ENCODE data around the gene ARL5A. TPM values are rescaled to one million over a fixed set of nuclear protein-coding genes. Genes with fewer than 3 reads are reported as not detected.
A peak's percentile ranks its signal among the peaks of the same experiment; 100 is the strongest.
"Not testable (repeated sequence)": the region's sequence is repeated elsewhere in the genome, so short reads cannot be mapped to it uniquely, and the experiment has no call there.

The ARL5A gene
- total and polyA plus RNA-seq, 2 experiments from 2014 or later: 12.5 to 22.7 TPM

GRCh38 chr2:151795646-151796240 lies 32.5 kb downstream of the ARL5A start:
- Histone ChIP-seq H4K20me1 (ENCODE audit: insufficient read depth) (no peaks in the 10 kb centered on the region), H3K9me2 (ENCODE audit: insufficient read depth) (no peaks in the 10 kb centered on the region), H3K4me2 (ENCODE audit: unreplicated experiment) (peak overlapping the region; percentile 10), H3K4me3 (no peak overlapping the region), H3K27me3 (replicated peaks; ENCODE audit: insufficient read depth) (no peaks in the 10 kb centered on the region), H3K27ac (no peak overlapping the region), H3F3A (ENCODE audit: insufficient read depth) (peaks cover 13% of the 10 kb centered on the region; the same call in 1 of the 2 replicates), H3K9me3 (ENCODE audit: low read depth) (no peaks in the 10 kb centered on the region), H3K4me1 (ENCODE audit: insufficient read depth) (peaks cover 19% of the 10 kb centered on the region), H3K79me2 (ENCODE audit: insufficient read depth) (no peaks in the 10 kb centered on the region), H3K9ac (no peak overlapping the region), H3K36me3 (ENCODE audit: low read depth) (peaks cover 12% of the 10 kb centered on the region), H2AFZ (no peak overlapping the region)
- TF ChIP-seq EZH2phosphoT487 (IDR thresholded peaks at IDR 0.05; ENCODE audit: insufficient read depth, low read depth): no peak
- no peak for TF ChIP-seq EZH2 (IDR thresholded peaks at IDR 0.05; ENCODE audit: insufficient read depth, poor library complexity, severe bottlenecking)
- DNase-seq: peak; percentile 53
- in situ Hi-C loops (cut with MboI): no loop called here
- WGBS, 2 experiments (ENCODE audit: low coverage in 1 of 2, low lambda C conversion rate in 2 of 2, missing lambda C conversion rate in 2 of 2): 88 to 89% methylated on average over 4 of the region's 4 CpGs

- H3K9me2 ChIP-seq (ENCODE audit: insufficient read depth); H4K20me1 ChIP-seq (ENCODE audit: insufficient read depth); H3K27me3 ChIP-seq (replicated peaks; ENCODE audit: insufficient read depth); H3K4me3 ChIP-seq; H3K9ac ChIP-seq; H2AFZ ChIP-seq; H3K9me3 ChIP-seq (ENCODE audit: low read depth); H3K27ac ChIP-seq; DNase-seq; in situ Hi-C loops (cut with MboI); H3K4me2 ChIP-seq (ENCODE audit: unreplicated experiment); H3K79me2 ChIP-seq (ENCODE audit: insufficient read depth): not testable (repeated sequence)
- peaks cover 19% of the 10 kb centered on the region for H3K4me1 ChIP-seq (ENCODE audit: insufficient read depth)
- WGBS, 2 experiments (ENCODE audit: low coverage in 1 of 2, low lambda C conversion rate in 2 of 2, missing lambda C conversion rate in 2 of 2): 97% methylated on average over 6 of the region's 6 CpGs
- peaks cover 12% of the 10 kb centered on the region for H3K36me3 ChIP-seq (ENCODE audit: low read depth)
- H3F3A ChIP-seq (ENCODE audit: insufficient read depth): peaks cover 13% of the 10 kb centered on the region; the same call in 1 of the 2 replicates
Measured at GRCh38 chr2:151794422-151794821, 33.8 kb downstream of the ARL5A start.

- peaks cover 19% of the 10 kb centered on the region for H3K4me1 ChIP-seq (ENCODE audit: insufficient read depth)
- no peak overlapping the region for H3K4me2 ChIP-seq (ENCODE audit: unreplicated experiment)
- H2AFZ ChIP-seq: no peak overlapping the region
- H3K36me3 ChIP-seq (ENCODE audit: low read depth): peaks cover 12% of the 10 kb centered on the region
- DNase-seq: no peak
- no peaks in the 10 kb centered on the region for H4K20me1 ChIP-seq (ENCODE audit: insufficient read depth)
- TF ChIP-seq EZH2 (IDR thresholded peaks at IDR 0.05; ENCODE audit: insufficient read depth, poor library complexity, severe bottlenecking) (no peak), EZH2phosphoT487 (IDR thresholded peaks at IDR 0.05; ENCODE audit: insufficient read depth, low read depth) (no peak)
- H3K27me3 ChIP-seq (replicated peaks; ENCODE audit: insufficient read depth): no peaks in the 10 kb centered on the region
- no peak overlapping the region for H3K27ac ChIP-seq
- no peaks in the 10 kb centered on the region for H3K9me2 ChIP-seq (ENCODE audit: insufficient read depth)
- 98% methylated on average over 3 of the region's 3 CpGs for WGBS, 2 experiments (ENCODE audit: low coverage in 1 of 2, low lambda C conversion rate in 2 of 2, missing lambda C conversion rate in 2 of 2)
- H3F3A ChIP-seq (ENCODE audit: insufficient read depth): peaks cover 13% of the 10 kb centered on the region; the same call in 1 of the 2 replicates
- in situ Hi-C loops (cut with MboI): no loop called here
- no peak overlapping the region for H3K9ac ChIP-seq
- H3K9me3 ChIP-seq (ENCODE audit: low read depth): no peaks in the 10 kb centered on the region
- no peaks in the 10 kb centered on the region for H3K79me2 ChIP-seq (ENCODE audit: insufficient read depth)
- H3K4me3 ChIP-seq: no peak overlapping the region
Measured at GRCh38 chr2:151793123-151793522, 35.1 kb downstream of the ARL5A start.

- no peak overlapping the region for H3K4me3 ChIP-seq
- no peaks in the 10 kb centered on the region for H4K20me1 ChIP-seq (ENCODE audit: insufficient read depth)
- 97 to 99% methylated on average over 4 of the region's 4 CpGs for WGBS, 2 experiments (ENCODE audit: low coverage in 1 of 2, low lambda C conversion rate in 2 of 2, missing lambda C conversion rate in 2 of 2)
- H3K9ac ChIP-seq: no peak overlapping the region
- H3K36me3 ChIP-seq (ENCODE audit: low read depth): peaks cover 12% of the 10 kb centered on the region
- no peaks in the 10 kb centered on the region for H3K9me3 ChIP-seq (ENCODE audit: low read depth)
- H2AFZ ChIP-seq: no peak overlapping the region
- H3K27ac ChIP-seq: no peak overlapping the region
- TF ChIP-seq EZH2 (IDR thresholded peaks at IDR 0.05; ENCODE audit: insufficient read depth, poor library complexity, severe bottlenecking): no peak
- no peak for TF ChIP-seq EZH2phosphoT487 (IDR thresholded peaks at IDR 0.05; ENCODE audit: insufficient read depth, low read depth)
- in situ Hi-C loops (cut with MboI): no loop called here
- H3K4me2 ChIP-seq (ENCODE audit: unreplicated experiment): no peak overlapping the region
- H3K27me3 ChIP-seq (replicated peaks; ENCODE audit: insufficient read depth): no peaks in the 10 kb centered on the region
- no peak for DNase-seq
- H3K4me1 ChIP-seq (ENCODE audit: insufficient read depth): peaks cover 19% of the 10 kb centered on the region
- H3K9me2 ChIP-seq (ENCODE audit: insufficient read depth): no peaks in the 10 kb centered on the region
- H3F3A ChIP-seq (ENCODE audit: insufficient read depth): peaks cover 13% of the 10 kb centered on the region; the same call in 1 of the 2 replicates
- H3K79me2 ChIP-seq (ENCODE audit: insufficient read depth): no peaks in the 10 kb centered on the region
Measured at GRCh38 chr2:151792589-151792988, 35.6 kb downstream of the ARL5A start.

GRCh38 chr2:151791545-151791944 lies 36.7 kb downstream of the ARL5A start:
- in situ Hi-C loops (cut with MboI): no loop called here
- Histone ChIP-seq H3K79me2 (ENCODE audit: insufficient read depth) (no peaks in the 10 kb centered on the region), H3F3A (ENCODE audit: insufficient read depth) (0 out of 2 replicates have a peak, but pooled peaks cover 6% of the 10 kb centered on the region), H3K9me3 (ENCODE audit: low read depth) (no peaks in the 10 kb centered on the region), H3K27ac (no peak overlapping the region), H3K9ac (no peak overlapping the region), H3K4me2 (ENCODE audit: unreplicated experiment) (no peak overlapping the region), H4K20me1 (ENCODE audit: insufficient read depth) (no peaks in the 10 kb centered on the region), H3K36me3 (ENCODE audit: low read depth) (peaks cover 12% of the 10 kb centered on the region), H2AFZ (no peak overlapping the region), H3K27me3 (replicated peaks; ENCODE audit: insufficient read depth) (no peaks in the 10 kb centered on the region), H3K9me2 (ENCODE audit: insufficient read depth) (no peaks in the 10 kb centered on the region), H3K4me3 (no peak overlapping the region), H3K4me1 (ENCODE audit: insufficient read depth) (peaks cover 13% of the 10 kb centered on the region)
- TF ChIP-seq EZH2phosphoT487 (IDR thresholded peaks at IDR 0.05; ENCODE audit: insufficient read depth, low read depth) (no peak), EZH2 (IDR thresholded peaks at IDR 0.05; ENCODE audit: insufficient read depth, poor library complexity, severe bottlenecking) (no peak)
- WGBS, 2 experiments (ENCODE audit: low coverage in 1 of 2, low lambda C conversion rate in 2 of 2, missing lambda C conversion rate in 2 of 2): 97 to 100% methylated on average over 3 of the region's 3 CpGs
- DNase-seq: no peak
